Neural cell (in vitro differentiated cells): ENCODE data around the gene GNAS. TPM values are rescaled to one million over a fixed set of nuclear protein-coding genes. Genes with fewer than 3 reads are reported as not detected.

ENCODE experiments used
- H2AFZ ChIP-seq: fragments of 200-600, 300-800 bp; sonication (generic), shearing (Covaris generic); 2 replicates; pipeline ENCODE4 v1.6.0; 2014; ENCODE audit warnings: low read depth, mild to moderate bottlenecking, antibody characterized with exemption, low read length, moderate library complexity
- H3F3A ChIP-seq: fragments of 200-600 bp; shearing (Covaris generic); 2 replicates; pipeline ENCODE4 v1.6.1; 2016; ENCODE audit warnings: mild to moderate bottlenecking, moderate library complexity, mixed read lengths, antibody characterized with exemption, low read length; ENCODE audit not compliant: insufficient read depth, poor library complexity, severe bottlenecking
- H3K27ac ChIP-seq: fragments of 200-600, 300-800 bp; sonication (generic), shearing (Covaris generic); 2 replicates; pipeline ENCODE4 v1.5.1; 2014; ENCODE audit warnings: mild to moderate bottlenecking, low read length, moderate library complexity
- H3K27me3 ChIP-seq: fragments of 300-800, 200-600 bp; sonication (generic), shearing (Covaris generic); 2 replicates; pipeline ENCODE4 v1.6.0; 2014; ENCODE audit warnings: mild to moderate bottlenecking, low read depth, low read length, moderate library complexity; ENCODE audit not compliant: insufficient read depth
- H3K36me3 ChIP-seq: fragments of 300-800, 200-600 bp; sonication (generic), shearing (Covaris generic); 2 replicates; pipeline ENCODE4 v1.5.1; 2014; ENCODE audit warnings: mild to moderate bottlenecking, antibody characterized with exemption, low read length, moderate library complexity; ENCODE audit not compliant: insufficient read depth
- H3K4me2 ChIP-seq: fragments of 300-800, 200-600 bp; sonication (generic), shearing (Covaris generic); 2 replicates; pipeline ENCODE4 v1.6.0; 2014; ENCODE audit warnings: mild to moderate bottlenecking, low read length
- H3K4me3 ChIP-seq: fragments of 300-800, 200-600 bp; sonication (generic), shearing (Covaris generic); 2 replicates; pipeline ENCODE4 v1.5.1; 2014; ENCODE audit warnings: mild to moderate bottlenecking, low read length, moderate library complexity
- H3K79me2 ChIP-seq: fragments of 200-600 bp; shearing (Covaris generic); replicated peaks from 2 replicates; pipeline ENCODE4 v1.6.0; 2014; ENCODE audit warnings: mild to moderate bottlenecking, low read length, moderate library complexity; ENCODE audit not compliant: insufficient read depth
- H3K9ac ChIP-seq: fragments of 300-800, 200-600 bp; sonication (generic), shearing (Covaris generic); 2 replicates; pipeline ENCODE4 v1.6.1; 2016; ENCODE audit warnings: mild to moderate bottlenecking, low read length, mixed read lengths
- H3K9me2 ChIP-seq: fragments of 200-600 bp; shearing (Covaris generic); 2 replicates; pipeline ENCODE4 v1.6.1; 2016; ENCODE audit warnings: mild to moderate bottlenecking, low read length, mixed read lengths; ENCODE audit not compliant: insufficient read depth
- H3K9me3 ChIP-seq: fragments of 200-600, 300-800 bp; sonication (generic), shearing (Covaris generic); 2 replicates; pipeline ENCODE4 v1.6.1; 2016; ENCODE audit warnings: mild to moderate bottlenecking, mixed run types, low read length, moderate library complexity, mixed read lengths
- H4K20me1 ChIP-seq: fragments of 200-600 bp; shearing (Covaris generic); 2 replicates; pipeline ENCODE4 v1.6.1; 2016; ENCODE audit warnings: mild to moderate bottlenecking, mixed run types; ENCODE audit not compliant: insufficient read depth
- CTCF ChIP-seq: fragments of 450-650 bp; IDR thresholded peaks from 2 replicates; pipeline ENCODE4 v1.5.1; 2014; ENCODE audit warnings: antibody characterized with exemption, mild to moderate bottlenecking, moderate library complexity; ENCODE audit not compliant: poor library complexity, severe bottlenecking
- EP300 ChIP-seq: fragments of 450-650 bp; conservative IDR thresholded peaks from 2 replicates; pipeline ENCODE4 v1.6.1; 2014; ENCODE audit warnings: antibody characterized with exemption, mild to moderate bottlenecking, moderate library complexity; ENCODE audit not compliant: poor library complexity, severe bottlenecking
- EZH2 ChIP-seq: fragments of 200-600, 300-800 bp; shearing (Covaris generic), sonication (generic); IDR thresholded peaks from 2 replicates; pipeline ENCODE4 v1.6.1; 2014; ENCODE audit warnings: antibody characterized with exemption, low read length, borderline replicate concordance, mild to moderate bottlenecking; ENCODE audit not compliant: insufficient read depth, poor library complexity, severe bottlenecking
- MXI1 ChIP-seq: fragments of 450-650 bp; conservative IDR thresholded peaks from 2 replicates; pipeline ENCODE4 v1.6.1; 2014; ENCODE audit warnings: antibody characterized with exemption, mild to moderate bottlenecking; ENCODE audit not compliant: poor library complexity, severe bottlenecking
- POLR2AphosphoS5 ChIP-seq: IDR thresholded peaks from 2 replicates; pipeline ENCODE4 v1.6.1; 2012
- RAD21 ChIP-seq: fragments of 450-650 bp; conservative IDR thresholded peaks from 2 replicates; pipeline ENCODE4 v1.6.1; 2014; ENCODE audit warnings: antibody characterized with exemption, mild to moderate bottlenecking, moderate library complexity
- REST ChIP-seq: IDR thresholded peaks from 2 replicates; pipeline ENCODE4 v1.6.1; 2012; ENCODE audit warnings: borderline replicate concordance
- SMC3 ChIP-seq: fragments of 450-650 bp; conservative IDR thresholded peaks from 2 replicates; pipeline ENCODE4 v1.6.1; 2014; ENCODE audit warnings: antibody characterized with exemption, mild to moderate bottlenecking, moderate library complexity; ENCODE audit not compliant: poor library complexity
- TAF1 ChIP-seq: IDR thresholded peaks from 2 replicates; pipeline ENCODE4 v1.6.1; 2012; ENCODE audit warnings: low read depth
- polyA plus RNA-seq: library from polyadenylated mRNA; depleted of rRNA; stranded (reverse); fragments of >200 nt; gene quantifications from 2 replicates; pipeline ENCODE4 v1.2.3, GENCODE V29; 2014

GNAS gene
- polyA plus RNA-seq, 1 donor from 2014 or later = 958 TPM

DNA sequence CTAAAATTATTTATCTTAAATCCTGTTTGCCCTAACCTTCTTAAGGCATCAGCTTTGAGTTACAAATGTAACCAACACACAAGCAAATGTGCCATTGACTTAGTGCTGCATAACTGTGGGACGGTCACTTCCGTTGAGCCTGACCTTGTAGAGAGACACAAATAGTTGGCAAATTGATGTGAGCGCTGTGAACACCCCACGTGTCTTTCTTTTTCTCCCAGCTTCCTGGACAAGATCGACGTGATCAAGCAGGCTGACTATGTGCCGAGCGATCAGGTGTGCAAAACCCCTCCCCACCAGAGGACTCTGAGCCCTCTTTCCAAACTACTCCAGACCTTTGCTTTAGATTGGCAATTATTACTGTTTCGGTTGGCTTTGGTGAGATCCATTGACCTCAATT, 56.4 kb downstream of the GNAS start:
- Histone ChIP-seq H3K4me2 (no peak overlapping the region), H3K9ac (no peak overlapping the region), H3F3A (no peaks in the 10 kb centered on the region), H3K79me2 (peaks cover 29% of the 10 kb centered on the region), H3K9me3 (no peaks in the 10 kb centered on the region), H3K4me3 (no peak overlapping the region), H3K27me3 (no peaks in the 10 kb centered on the region), H3K9me2 (no peaks in the 10 kb centered on the region), H3K36me3 (peaks cover 21% of the 10 kb centered on the region), H2AFZ (no peak overlapping the region), H4K20me1 (no peaks in the 10 kb centered on the region), H3K27ac (peak overlapping the region; percentile 51)
- no peak for TF ChIP-seq POLR2AphosphoS5
- no peak for TF ChIP-seq TAF1
- TF ChIP-seq EZH2 = no peak
- TF ChIP-seq REST = no peak
- TF ChIP-seq RAD21 = no peak
- TF ChIP-seq MXI1 = no peak
- no peak for TF ChIP-seq EP300
- no peak for TF ChIP-seq SMC3
- no peak for TF ChIP-seq CTCF

DNA sequence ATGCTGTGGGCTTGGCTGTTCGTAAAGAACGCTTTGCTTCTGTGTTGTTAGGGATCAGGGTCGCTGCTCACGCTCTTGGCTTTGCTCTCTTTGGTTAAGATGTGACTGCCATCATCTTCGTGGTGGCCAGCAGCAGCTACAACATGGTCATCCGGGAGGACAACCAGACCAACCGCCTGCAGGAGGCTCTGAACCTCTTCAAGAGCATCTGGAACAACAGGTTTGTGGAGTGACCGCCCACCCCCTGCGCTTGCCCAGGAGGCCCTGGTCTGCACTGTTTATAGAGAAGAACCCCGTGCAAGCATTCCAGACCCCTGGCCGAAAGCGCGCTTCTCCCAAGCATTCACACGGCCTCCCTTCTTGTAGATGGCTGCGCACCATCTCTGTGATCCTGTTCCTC, 57.1 kb downstream of the GNAS start:
- Histone ChIP-seq H3K4me3 (no peak overlapping the region), H3K27me3 (no peaks in the 10 kb centered on the region), H3K9me3 (no peaks in the 10 kb centered on the region), H3K79me2 (peaks cover 22% of the 10 kb centered on the region), H3K9ac (no peak overlapping the region), H3K27ac (no peak overlapping the region), H2AFZ (no peak overlapping the region), H3K4me2 (no peak overlapping the region), H4K20me1 (no peaks in the 10 kb centered on the region), H3F3A (no peaks in the 10 kb centered on the region), H3K9me2 (no peaks in the 10 kb centered on the region), H3K36me3 (peaks cover 20% of the 10 kb centered on the region)
- TF ChIP-seq POLR2AphosphoS5 (no peak), RAD21 (no peak), REST (no peak), MXI1 (no peak), EZH2 (no peak), TAF1 (no peak)
